ENCODE measurements around the gene POLR3GL.

The POLR3GL gene

GRCh38 chr1:145961109-145961424, 3.4 kb upstream of the POLR3GL start:
- Histone ChIP-seq H3K27me3 (replicated peaks; ENCODE audit: control insufficient read depth, insufficient read depth, low read length) (no peaks in the 10 kb centered on the region), H3K36me3 (ENCODE audit: control insufficient read depth, insufficient read depth, low read length, severe bottlenecking) (no peaks in the 10 kb centered on the region), H3K9ac (ENCODE audit: low read length) (peak overlapping the region; percentile 87), H3K4me1 (ENCODE audit: control insufficient read depth, insufficient read depth, low read length) (peaks cover 56% of the 10 kb centered on the region), H3K9me3 (ENCODE audit: control insufficient read depth, low read length) (no peaks in the 10 kb centered on the region), H3K4me3 (ENCODE audit: low read length) (peak overlapping the region; percentile 86)
- no peak for DNase-seq (ENCODE audit: low read depth)

GRCh38 chr1:145961425-145962156, 2.9 kb upstream of the POLR3GL start:
- Histone ChIP-seq H3K27me3 (replicated peaks; ENCODE audit: control insufficient read depth, insufficient read depth, low read length) (no peaks in the 10 kb centered on the region), H3K4me1 (ENCODE audit: control insufficient read depth, insufficient read depth, low read length) (peaks cover 51% of the 10 kb centered on the region)
- DNase-seq (ENCODE audit: low read depth): peak; percentile 58

GRCh38 chr1:145962157-145963102, 2.1 kb upstream of the POLR3GL start:
- peak overlapping the region; percentile 93 for H3K9ac ChIP-seq (ENCODE audit: low read length)
- H3K4me3 ChIP-seq (ENCODE audit: low read length): peak overlapping the region; percentile 86
- H3K9me3 ChIP-seq (ENCODE audit: control insufficient read depth, low read length): no peaks in the 10 kb centered on the region
- no peaks in the 10 kb centered on the region for H3K36me3 ChIP-seq (ENCODE audit: control insufficient read depth, insufficient read depth, low read length, severe bottlenecking)
- H3K4me1 ChIP-seq (ENCODE audit: control insufficient read depth, insufficient read depth, low read length): peaks cover 45% of the 10 kb centered on the region
- peak; percentile 67 for DNase-seq (ENCODE audit: low read depth)
- no peaks in the 10 kb centered on the region for H3K27me3 ChIP-seq (replicated peaks; ENCODE audit: control insufficient read depth, insufficient read depth, low read length)

More at GRCh38 chr1:145961425-145962156, 2.9 kb upstream of the POLR3GL start:
- Histone ChIP-seq H3K9me3 (ENCODE audit: control insufficient read depth, low read length) (no peaks in the 10 kb centered on the region), H3K36me3 (ENCODE audit: control insufficient read depth, insufficient read depth, low read length, severe bottlenecking) (no peaks in the 10 kb centered on the region), H3K4me3 (ENCODE audit: low read length) (peak overlapping the region; percentile 86), H3K9ac (ENCODE audit: low read length) (peak overlapping the region; percentile 87)

- H3K4me3 ChIP-seq (ENCODE audit: low read length): peak overlapping the region; percentile 97
- peak; percentile 46 for DNase-seq (ENCODE audit: low read depth)
- no peaks in the 10 kb centered on the region for H3K36me3 ChIP-seq (ENCODE audit: control insufficient read depth, insufficient read depth, low read length, severe bottlenecking)
- peak overlapping the region; percentile 93 for H3K9ac ChIP-seq (ENCODE audit: low read length)
- no peaks in the 10 kb centered on the region for H3K27me3 ChIP-seq (replicated peaks; ENCODE audit: control insufficient read depth, insufficient read depth, low read length)
- H3K4me1 ChIP-seq (ENCODE audit: control insufficient read depth, insufficient read depth, low read length): peaks cover 40% of the 10 kb centered on the region
- no peaks in the 10 kb centered on the region for H3K9me3 ChIP-seq (ENCODE audit: control insufficient read depth, low read length)
Measured at GRCh38 chr1:145963265-145964019, 1.0 kb upstream of the POLR3GL start.

GRCh38 chr1:145965119-145965744, 742 bp downstream of the POLR3GL start:
- Histone ChIP-seq H3K4me3 (ENCODE audit: low read length) (peak overlapping the region; percentile 97), H3K9me3 (ENCODE audit: control insufficient read depth, low read length) (no peaks in the 10 kb centered on the region), H3K4me1 (ENCODE audit: control insufficient read depth, insufficient read depth, low read length) (peaks cover 38% of the 10 kb centered on the region), H3K27me3 (replicated peaks; ENCODE audit: control insufficient read depth, insufficient read depth, low read length) (no peaks in the 10 kb centered on the region), H3K36me3 (ENCODE audit: control insufficient read depth, insufficient read depth, low read length, severe bottlenecking) (no peaks in the 10 kb centered on the region), H3K9ac (ENCODE audit: low read length) (peak overlapping the region; percentile 93)
- no peak for DNase-seq (ENCODE audit: low read depth)

GRCh38 chr1:145967288-145967687, 2.8 kb downstream of the POLR3GL start:
- Histone ChIP-seq H3K9ac (ENCODE audit: low read length) (no peak overlapping the region), H3K4me3 (ENCODE audit: low read length) (no peak overlapping the region), H3K4me1 (ENCODE audit: control insufficient read depth, insufficient read depth, low read length) (peaks cover 23% of the 10 kb centered on the region), H3K27me3 (replicated peaks; ENCODE audit: control insufficient read depth, insufficient read depth, low read length) (no peaks in the 10 kb centered on the region), H3K9me3 (ENCODE audit: control insufficient read depth, low read length) (no peaks in the 10 kb centered on the region), H3K36me3 (ENCODE audit: control insufficient read depth, insufficient read depth, low read length, severe bottlenecking) (no peaks in the 10 kb centered on the region)
- no peak for DNase-seq (ENCODE audit: low read depth)

- H3K27me3 ChIP-seq (replicated peaks; ENCODE audit: control insufficient read depth, insufficient read depth, low read length): no peaks in the 10 kb centered on the region
- H3K4me1 ChIP-seq (ENCODE audit: control insufficient read depth, insufficient read depth, low read length): peaks cover 7% of the 10 kb centered on the region
- H3K4me3 ChIP-seq (ENCODE audit: low read length): no peak overlapping the region
- H3K9me3 ChIP-seq (ENCODE audit: control insufficient read depth, low read length): no peaks in the 10 kb centered on the region
- no peak overlapping the region for H3K9ac ChIP-seq (ENCODE audit: low read length)
- DNase-seq (ENCODE audit: low read depth): no peak
- no peaks in the 10 kb centered on the region for H3K36me3 ChIP-seq (ENCODE audit: control insufficient read depth, insufficient read depth, low read length, severe bottlenecking)
Measured at GRCh38 chr1:145972580-145972979, 8.1 kb downstream of the POLR3GL start.

- Histone ChIP-seq H3K36me3 (ENCODE audit: control insufficient read depth, insufficient read depth, low read length, severe bottlenecking) (no peaks in the 10 kb centered on the region), H3K9me3 (ENCODE audit: control insufficient read depth, low read length) (no peaks in the 10 kb centered on the region), H3K9ac (ENCODE audit: low read length) (no peak overlapping the region), H3K4me1 (ENCODE audit: control insufficient read depth, insufficient read depth, low read length) (peaks cover 28% of the 10 kb centered on the region), H3K4me3 (ENCODE audit: low read length) (no peak overlapping the region), H3K27me3 (replicated peaks; ENCODE audit: control insufficient read depth, insufficient read depth, low read length) (no peaks in the 10 kb centered on the region)
- no peak for DNase-seq (ENCODE audit: low read depth)
Measured at GRCh38 chr1:145974721-145975120, 10.2 kb downstream of the POLR3GL start.

GRCh38 chr1:145975216-145975615, 10.7 kb downstream of the POLR3GL start:
- H3K36me3 ChIP-seq (ENCODE audit: control insufficient read depth, insufficient read depth, low read length, severe bottlenecking): no peaks in the 10 kb centered on the region
- H3K9me3 ChIP-seq (ENCODE audit: control insufficient read depth, low read length): no peaks in the 10 kb centered on the region
- no peak overlapping the region for H3K9ac ChIP-seq (ENCODE audit: low read length)
- no peaks in the 10 kb centered on the region for H3K27me3 ChIP-seq (replicated peaks; ENCODE audit: control insufficient read depth, insufficient read depth, low read length)
- H3K4me1 ChIP-seq (ENCODE audit: control insufficient read depth, insufficient read depth, low read length): peaks cover 33% of the 10 kb centered on the region
- DNase-seq (ENCODE audit: low read depth): no peak
- no peak overlapping the region for H3K4me3 ChIP-seq (ENCODE audit: low read length)

- Histone ChIP-seq H3K36me3 (ENCODE audit: control insufficient read depth, insufficient read depth, low read length, severe bottlenecking) (no peaks in the 10 kb centered on the region), H3K9me3 (ENCODE audit: control insufficient read depth, low read length) (no peaks in the 10 kb centered on the region), H3K4me1 (ENCODE audit: control insufficient read depth, insufficient read depth, low read length) (peaks cover 42% of the 10 kb centered on the region), H3K4me3 (ENCODE audit: low read length) (no peak overlapping the region), H3K9ac (ENCODE audit: low read length) (peak overlapping the region; percentile 94), H3K27me3 (replicated peaks; ENCODE audit: control insufficient read depth, insufficient read depth, low read length) (no peaks in the 10 kb centered on the region)
- DNase-seq (ENCODE audit: low read depth): no peak
Measured at GRCh38 chr1:145977016-145977415, 12.5 kb downstream of the POLR3GL start.

Measured in adipocyte (in vitro differentiated cells).